ENCODE measurements around the gene CSNK2A2.

CSNK2A2 gene

GRCh38 chr16:58187092-58187491 is 10.8 kb downstream of the CSNK2A2 start:
- peaks cover 83% of the 10 kb centered on the region for H3K36me3 ChIP-seq (ENCODE audit: insufficient read depth, insufficient read length, low read length)

GRCh38 chr16:58186176-58186944 is 11.5 kb downstream of the CSNK2A2 start:
- no peak overlapping the region for H3K4me3 ChIP-seq (ENCODE audit: insufficient read length, low read depth)
- TF ChIP-seq YY1 (IDR thresholded peaks at IDR 0.05; ENCODE audit: insufficient read depth, insufficient read length) (no peak), SUZ12 (IDR thresholded peaks at IDR 0.05; ENCODE audit: extremely low read depth, insufficient read depth, insufficient read length) (no peak), ZNF274 (IDR thresholded peaks at IDR 0.05; ENCODE audit: low read depth, low read length) (no peak)
- peaks cover 77% of the 10 kb centered on the region for H3K36me3 ChIP-seq (ENCODE audit: insufficient read depth, insufficient read length, low read length)

More at GRCh38 chr16:58187092-58187491, 10.8 kb downstream of the CSNK2A2 start:
- TF ChIP-seq ZNF274 (IDR thresholded peaks at IDR 0.05; ENCODE audit: low read depth, low read length) (no peak), SUZ12 (IDR thresholded peaks at IDR 0.05; ENCODE audit: extremely low read depth, insufficient read depth, insufficient read length) (no peak), YY1 (IDR thresholded peaks at IDR 0.05; ENCODE audit: insufficient read depth, insufficient read length) (no peak)
- Histone ChIP-seq H3K9me3 (ENCODE audit: insufficient read depth, low read length) (no peaks in the 10 kb centered on the region), H3K4me3 (ENCODE audit: insufficient read length, low read depth) (no peak overlapping the region), H3K9ac (ENCODE audit: insufficient read length, low read depth) (no peak overlapping the region), H3K4me1 (ENCODE audit: insufficient read depth, insufficient read length) (no peaks in the 10 kb centered on the region), H3K27me3 (ENCODE audit: insufficient read depth, insufficient read length) (no peaks in the 10 kb centered on the region)
- no peak for DNase-seq (ENCODE audit: low read depth, low spot score)

GRCh38 chr16:58177353-58177710 is 20.6 kb downstream of the CSNK2A2 start:
- no peaks in the 10 kb centered on the region for H3K4me1 ChIP-seq (ENCODE audit: insufficient read depth, insufficient read length)

More at GRCh38 chr16:58186176-58186944, 11.5 kb downstream of the CSNK2A2 start:
- DNase-seq (ENCODE audit: low read depth, low spot score), result no peak
- Histone ChIP-seq H3K9me3 (ENCODE audit: insufficient read depth, low read length) (no peaks in the 10 kb centered on the region), H3K4me1 (ENCODE audit: insufficient read depth, insufficient read length) (no peaks in the 10 kb centered on the region), H3K27me3 (ENCODE audit: insufficient read depth, insufficient read length) (no peaks in the 10 kb centered on the region), H3K9ac (ENCODE audit: insufficient read length, low read depth) (no peak overlapping the region)

GRCh38 chr16:58176608-58177352 is 21.1 kb downstream of the CSNK2A2 start:
- Histone ChIP-seq H3K27me3 (ENCODE audit: insufficient read depth, insufficient read length) (no peaks in the 10 kb centered on the region), H3K9me3 (ENCODE audit: insufficient read depth, low read length) (no peaks in the 10 kb centered on the region), H3K4me1 (ENCODE audit: insufficient read depth, insufficient read length) (no peaks in the 10 kb centered on the region), H3K9ac (ENCODE audit: insufficient read length, low read depth) (no peak overlapping the region), H3K36me3 (ENCODE audit: insufficient read depth, insufficient read length, low read length) (peaks cover 82% of the 10 kb centered on the region), H3K4me3 (ENCODE audit: insufficient read length, low read depth) (no peak overlapping the region)
- TF ChIP-seq SUZ12 (IDR thresholded peaks at IDR 0.05; ENCODE audit: extremely low read depth, insufficient read depth, insufficient read length), result no peak
- no peak for TF ChIP-seq ZNF274 (IDR thresholded peaks at IDR 0.05; ENCODE audit: low read depth, low read length)
- TF ChIP-seq YY1 (IDR thresholded peaks at IDR 0.05; ENCODE audit: insufficient read depth, insufficient read length), result no peak
- DNase-seq (ENCODE audit: low read depth, low spot score), result no peak

More at GRCh38 chr16:58177353-58177710, 20.6 kb downstream of the CSNK2A2 start:
- no peak overlapping the region for H3K9ac ChIP-seq (ENCODE audit: insufficient read length, low read depth)
- no peaks in the 10 kb centered on the region for H3K9me3 ChIP-seq (ENCODE audit: insufficient read depth, low read length)
- H3K4me3 ChIP-seq (ENCODE audit: insufficient read length, low read depth), result no peak overlapping the region
- TF ChIP-seq ZNF274 (IDR thresholded peaks at IDR 0.05; ENCODE audit: low read depth, low read length) (no peak), YY1 (IDR thresholded peaks at IDR 0.05; ENCODE audit: insufficient read depth, insufficient read length) (no peak), SUZ12 (IDR thresholded peaks at IDR 0.05; ENCODE audit: extremely low read depth, insufficient read depth, insufficient read length) (no peak)
- no peak for DNase-seq (ENCODE audit: low read depth, low spot score)
- no peaks in the 10 kb centered on the region for H3K27me3 ChIP-seq (ENCODE audit: insufficient read depth, insufficient read length)
- peaks cover 78% of the 10 kb centered on the region for H3K36me3 ChIP-seq (ENCODE audit: insufficient read depth, insufficient read length, low read length)

GRCh38 chr16:58170223-58170622 is 27.7 kb downstream of the CSNK2A2 start:
- Histone ChIP-seq H3K9ac (ENCODE audit: insufficient read length, low read depth) (no peak overlapping the region), H3K9me3 (ENCODE audit: insufficient read depth, low read length) (no peaks in the 10 kb centered on the region), H3K4me1 (ENCODE audit: insufficient read depth, insufficient read length) (no peaks in the 10 kb centered on the region), H3K36me3 (ENCODE audit: insufficient read depth, insufficient read length, low read length) (peaks cover 91% of the 10 kb centered on the region), H3K27me3 (ENCODE audit: insufficient read depth, insufficient read length) (no peaks in the 10 kb centered on the region), H3K4me3 (ENCODE audit: insufficient read length, low read depth) (no peak overlapping the region)
- TF ChIP-seq SUZ12 (IDR thresholded peaks at IDR 0.05; ENCODE audit: extremely low read depth, insufficient read depth, insufficient read length) (no peak), ZNF274 (IDR thresholded peaks at IDR 0.05; ENCODE audit: low read depth, low read length) (no peak), YY1 (IDR thresholded peaks at IDR 0.05; ENCODE audit: insufficient read depth, insufficient read length) (no peak)
- DNase-seq (ENCODE audit: low read depth, low spot score), result no peak

- Histone ChIP-seq H3K9ac (ENCODE audit: insufficient read length, low read depth) (no peak overlapping the region), H3K4me1 (ENCODE audit: insufficient read depth, insufficient read length) (no peaks in the 10 kb centered on the region), H3K27me3 (ENCODE audit: insufficient read depth, insufficient read length) (no peaks in the 10 kb centered on the region), H3K4me3 (ENCODE audit: insufficient read length, low read depth) (no peak overlapping the region), H3K9me3 (ENCODE audit: insufficient read depth, low read length) (no peaks in the 10 kb centered on the region), H3K36me3 (ENCODE audit: insufficient read depth, insufficient read length, low read length) (peaks cover 83% of the 10 kb centered on the region)
- no peak for DNase-seq (ENCODE audit: low read depth, low spot score)
- TF ChIP-seq SUZ12 (IDR thresholded peaks at IDR 0.05; ENCODE audit: extremely low read depth, insufficient read depth, insufficient read length) (no peak), ZNF274 (IDR thresholded peaks at IDR 0.05; ENCODE audit: low read depth, low read length) (no peak), YY1 (IDR thresholded peaks at IDR 0.05; ENCODE audit: insufficient read depth, insufficient read length) (no peak)
Measured at GRCh38 chr16:58160855-58161254, 37.1 kb downstream of the CSNK2A2 start.

GRCh38 chr16:58158725-58159124 is 39.2 kb downstream of the CSNK2A2 start:
- Histone ChIP-seq H3K9me3 (ENCODE audit: insufficient read depth, low read length) (no peaks in the 10 kb centered on the region), H3K4me3 (ENCODE audit: insufficient read length, low read depth) (no peak overlapping the region), H3K27me3 (ENCODE audit: insufficient read depth, insufficient read length) (no peaks in the 10 kb centered on the region), H3K9ac (ENCODE audit: insufficient read length, low read depth) (no peak overlapping the region), H3K4me1 (ENCODE audit: insufficient read depth, insufficient read length) (no peaks in the 10 kb centered on the region), H3K36me3 (ENCODE audit: insufficient read depth, insufficient read length, low read length) (peaks cover 62% of the 10 kb centered on the region)
- no peak for TF ChIP-seq ZNF274 (IDR thresholded peaks at IDR 0.05; ENCODE audit: low read depth, low read length)
- TF ChIP-seq SUZ12 (IDR thresholded peaks at IDR 0.05; ENCODE audit: extremely low read depth, insufficient read depth, insufficient read length), result no peak
- no peak for TF ChIP-seq YY1 (IDR thresholded peaks at IDR 0.05; ENCODE audit: insufficient read depth, insufficient read length)
- no peak for DNase-seq (ENCODE audit: low read depth, low spot score)
